Astrocyte (in vitro differentiated cells and primary cell): ENCODE data around the gene HIVEP2. TPM values are rescaled to one million over a fixed set of nuclear protein-coding genes. Genes with fewer than 3 reads are reported as not detected.

ENCODE experiments used
- DNase-seq: peaks from one replicate; pipeline ENCODE4 v3.0.0-alpha.2; 2010; ENCODE audit warnings: low read depth
- FAIRE-seq: peaks from 2 replicates; lab custom pipeline; 2011; peaks lifted over from hg19 to GRCh38; lab: Jason Lieb, UNC
- H2AFZ ChIP-seq: 2 replicates; pipeline ENCODE4 v1.6.0; 2012; ENCODE audit warnings: low read depth, low read length, inconsistent platforms
- H3K27ac ChIP-seq: 2 replicates; pipeline ENCODE4 v1.5.1; 2011; ENCODE audit warnings: low read depth, low read length, inconsistent platforms
- H3K27me3 ChIP-seq: 2 replicates; pipeline ENCODE4 v1.6.0; 2011; ENCODE audit warnings: low read length, inconsistent platforms; ENCODE audit not compliant: insufficient read depth
- H3K36me3 ChIP-seq: 2 replicates; pipeline ENCODE4 v1.5.1; 2011; ENCODE audit warnings: low read length, inconsistent platforms; ENCODE audit not compliant: insufficient read depth
- H3K4me1 ChIP-seq: 2 replicates; pipeline ENCODE4 v1.5.1; 2011; ENCODE audit warnings: low read length, inconsistent platforms; ENCODE audit not compliant: insufficient read depth
- H3K4me2 ChIP-seq: 2 replicates; pipeline ENCODE4 v1.6.0; 2012; ENCODE audit warnings: low read length, inconsistent platforms
- H3K4me3 ChIP-seq: 2 replicates; pipeline ENCODE4 v1.5.1; 2011; ENCODE audit warnings: low read depth, mild to moderate bottlenecking, low read length, inconsistent platforms; ENCODE audit not compliant: insufficient read depth
- H3K79me2 ChIP-seq: 2 replicates; pipeline ENCODE4 v1.6.0; 2012; ENCODE audit warnings: mild to moderate bottlenecking, low read length, inconsistent platforms; ENCODE audit not compliant: insufficient read depth
- H3K9ac ChIP-seq: 2 replicates; pipeline ENCODE4 v1.6.0; 2012; ENCODE audit warnings: mild to moderate bottlenecking, low read length, inconsistent platforms
- H3K9me3 ChIP-seq: 2 replicates; pipeline ENCODE4 v1.5.1; 2012; ENCODE audit warnings: low read depth, mild to moderate bottlenecking, low read length, inconsistent platforms; ENCODE audit not compliant: insufficient read depth
- H4K20me1 ChIP-seq: 2 replicates; pipeline ENCODE4 v1.6.0; 2012; ENCODE audit warnings: low read length, inconsistent platforms; ENCODE audit not compliant: insufficient read depth
- H3K27ac Mint-ChIP-seq: one replicate; pipeline ENCODE4 v1.8.0; 2021; ENCODE audit warnings: mild to moderate bottlenecking, mixed read lengths; ENCODE audit not compliant: unreplicated experiment
- H3K27me3 Mint-ChIP-seq: one replicate; pipeline ENCODE4 v1.8.0; 2021; ENCODE audit warnings: low read depth, mixed read lengths; ENCODE audit not compliant: unreplicated experiment
- H3K36me3 Mint-ChIP-seq: one replicate; pipeline ENCODE4 v1.8.0; 2021; ENCODE audit warnings: low read depth, mixed read lengths; ENCODE audit not compliant: unreplicated experiment
- H3K4me1 Mint-ChIP-seq: one replicate; pipeline ENCODE4 v1.8.0; 2021; ENCODE audit warnings: low read depth, mixed read lengths; ENCODE audit not compliant: unreplicated experiment
- H3K4me3 Mint-ChIP-seq: one replicate; pipeline ENCODE4 v1.8.0; 2021; ENCODE audit warnings: mild to moderate bottlenecking, moderate library complexity, mixed read lengths; ENCODE audit not compliant: unreplicated experiment
- H3K9me3 Mint-ChIP-seq: one replicate; pipeline ENCODE4 v1.8.0; 2021; ENCODE audit warnings: mild to moderate bottlenecking, mixed read lengths; ENCODE audit not compliant: unreplicated experiment
- CTCF ChIP-seq: IDR thresholded peaks from 2 replicates; pipeline ENCODE4 v1.5.1; 2011; ENCODE audit warnings: low read depth, mild to moderate bottlenecking, inconsistent platforms, low read length, moderate library complexity; ENCODE audit not compliant: insufficient read depth
- EZH2 ChIP-seq: IDR thresholded peaks from 2 replicates; pipeline ENCODE4 v1.6.1; 2012; ENCODE audit warnings: mild to moderate bottlenecking, low read length, inconsistent platforms; ENCODE audit not compliant: insufficient read depth
- total RNA-seq: library from RNA; stranded (reverse); gene quantifications from 2 replicates; pipeline ENCODE4 v1.2.1, GENCODE V29; 2021

HIVEP2 gene
- total RNA-seq, 1 donor from 2014 or later: 21.2 TPM

DNA sequence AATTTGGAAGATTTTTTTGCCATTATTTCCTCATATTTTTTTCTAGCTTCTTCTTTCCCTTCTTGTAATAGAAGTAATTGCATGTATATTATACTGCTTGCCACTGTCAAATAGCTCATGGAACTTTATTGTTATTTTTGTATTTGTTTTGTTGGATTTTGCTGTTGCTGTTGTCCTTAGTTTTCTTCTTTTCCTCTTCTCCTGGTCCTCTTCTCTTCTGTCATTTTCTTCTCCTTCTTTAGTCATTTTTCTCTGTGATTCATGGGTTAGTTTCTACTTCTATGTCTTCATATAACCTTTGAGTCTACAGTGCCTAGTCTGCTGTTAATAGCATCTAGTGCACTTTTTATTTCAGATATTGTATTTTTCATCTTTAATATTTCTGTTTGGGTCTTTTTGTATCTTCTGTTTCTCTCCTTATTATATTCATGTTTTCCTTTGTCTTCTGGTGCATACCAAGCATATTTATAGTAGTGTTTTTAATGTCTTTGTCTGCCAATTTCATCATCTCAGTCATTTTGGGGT is 226.2 kb downstream of the HIVEP2 start:
- DNase-seq: no peak
- Histone ChIP-seq H3K27ac (no peak overlapping the region), H3K4me3 (no peak overlapping the region), H3K79me2 (no peaks in the 10 kb centered on the region), H3K9ac (no peak overlapping the region), H4K20me1 (no peaks in the 10 kb centered on the region), H3K27me3 (no peaks in the 10 kb centered on the region), H3K9me3 (no peaks in the 10 kb centered on the region), H2AFZ (no peak overlapping the region), H3K4me2 (no peak overlapping the region), H3K4me1 (no peaks in the 10 kb centered on the region), H3K36me3 (no peaks in the 10 kb centered on the region)
- Mint-ChIP-seq H3K9me3 (peaks cover 9% of the 10 kb centered on the region), H3K36me3 (peaks cover 4% of the 10 kb centered on the region), H3K4me1 (no peaks in the 10 kb centered on the region), H3K27me3 (peaks cover 7% of the 10 kb centered on the region), H3K4me3 (no peak overlapping the region), H3K27ac (no peak overlapping the region)
- TF ChIP-seq CTCF: no peak
- TF ChIP-seq EZH2: no peak
- no peak for FAIRE-seq

- Histone ChIP-seq H3K9ac (no peak overlapping the region), H3K27me3 (no peaks in the 10 kb centered on the region), H2AFZ (no peak overlapping the region), H3K79me2 (no peaks in the 10 kb centered on the region), H3K36me3 (no peaks in the 10 kb centered on the region), H3K4me1 (no peaks in the 10 kb centered on the region), H3K4me3 (no peak overlapping the region), H3K4me2 (no peak overlapping the region), H3K9me3 (peaks cover 4% of the 10 kb centered on the region), H3K27ac (no peak overlapping the region), H4K20me1 (no peaks in the 10 kb centered on the region)
- Mint-ChIP-seq H3K36me3 (peaks cover 4% of the 10 kb centered on the region), H3K4me3 (no peak overlapping the region), H3K27ac (no peak overlapping the region), H3K27me3 (peaks cover 11% of the 10 kb centered on the region), H3K9me3 (peaks cover 9% of the 10 kb centered on the region), H3K4me1 (no peaks in the 10 kb centered on the region)
- FAIRE-seq: no peak
- TF ChIP-seq EZH2: no peak
- TF ChIP-seq CTCF: no peak
- DNase-seq: no peak
These were observed 228.9 kb downstream of the HIVEP2 start for GRCh38 chr6:142716097-142716496.

GRCh38 chr6:142714951-142715785 is 229.8 kb downstream of the HIVEP2 start:
- Histone ChIP-seq H3K79me2 (no peaks in the 10 kb centered on the region), H3K9me3 (peaks cover 4% of the 10 kb centered on the region), H2AFZ (no peak overlapping the region), H3K4me2 (no peak overlapping the region), H3K4me1 (no peaks in the 10 kb centered on the region), H3K36me3 (no peaks in the 10 kb centered on the region), H3K4me3 (no peak overlapping the region), H3K27ac (no peak overlapping the region), H3K27me3 (no peaks in the 10 kb centered on the region), H4K20me1 (no peaks in the 10 kb centered on the region), H3K9ac (no peak overlapping the region)
- Mint-ChIP-seq H3K36me3 (peaks cover 4% of the 10 kb centered on the region), H3K27ac (no peak overlapping the region), H3K4me3 (no peak overlapping the region), H3K27me3 (peaks cover 11% of the 10 kb centered on the region), H3K4me1 (no peaks in the 10 kb centered on the region), H3K9me3 (peaks cover 9% of the 10 kb centered on the region)
- DNase-seq: no peak
- FAIRE-seq: no peak
- TF ChIP-seq CTCF (no peak), EZH2 (no peak)
